B cell (primary cell): ENCODE results near the gene PEX11G.

ENCODE experiments used
- CTCF ChIP-seq: fragments of 200-600 bp; IDR thresholded peaks from one replicate; pipeline ENCODE4 v1.8.0; 2022; ENCODE audit warnings: antibody characterized with exemption, mild to moderate bottlenecking
- EZH2 ChIP-seq: IDR thresholded peaks from 2 replicates; pipeline ENCODE4 v1.6.1; 2012; ENCODE audit warnings: borderline replicate concordance, low read depth, mild to moderate bottlenecking, moderate library complexity, low read length; ENCODE audit not compliant: insufficient read depth, poor library complexity, severe bottlenecking

DNA sequence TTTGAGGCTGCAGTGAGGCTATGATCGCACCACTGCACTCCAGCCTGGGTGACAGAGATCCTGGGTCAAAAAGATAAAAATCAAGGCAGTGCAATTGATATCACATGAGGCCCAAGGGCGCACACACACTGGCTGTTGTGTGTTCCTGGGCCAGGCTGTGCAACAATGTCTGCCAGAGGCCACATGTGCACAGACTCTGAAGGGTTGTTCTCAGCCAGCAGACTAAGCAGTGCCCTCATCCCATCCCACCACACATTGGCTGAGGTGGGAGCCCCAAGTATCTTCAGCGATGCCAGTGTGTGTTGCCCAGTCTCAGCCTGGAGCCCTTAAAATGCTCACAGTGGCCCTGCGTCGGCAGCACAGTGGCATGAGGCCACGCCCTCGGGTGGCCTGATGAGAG is 12.6 kb downstream of the PEX11G start:
- TF ChIP-seq EZH2 (no peak), CTCF (no peak)
